ENCODE results near the gene GNPAT.

Gene GNPAT

DNA sequence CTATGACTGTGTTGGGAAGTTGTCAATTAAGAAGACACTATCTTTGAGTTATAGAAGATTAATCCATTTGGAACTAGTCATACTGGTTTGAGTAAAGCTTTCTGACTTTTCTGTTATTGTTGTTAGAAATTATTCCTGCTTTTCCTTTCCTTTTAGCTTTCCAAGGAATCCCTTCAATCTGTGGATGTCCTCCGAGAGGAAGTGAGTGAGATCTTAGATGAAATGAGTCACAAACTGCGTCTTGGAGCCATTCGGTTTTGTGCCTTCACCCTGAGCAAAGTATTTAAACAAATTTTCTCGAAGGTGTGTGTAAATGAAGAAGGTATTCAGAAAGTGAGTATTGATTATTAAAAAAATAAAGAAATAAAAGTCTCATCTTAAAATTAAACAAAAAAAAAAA lies 19.3 kb downstream of the GNPAT start:
- DNase-seq = no peak

DNA sequence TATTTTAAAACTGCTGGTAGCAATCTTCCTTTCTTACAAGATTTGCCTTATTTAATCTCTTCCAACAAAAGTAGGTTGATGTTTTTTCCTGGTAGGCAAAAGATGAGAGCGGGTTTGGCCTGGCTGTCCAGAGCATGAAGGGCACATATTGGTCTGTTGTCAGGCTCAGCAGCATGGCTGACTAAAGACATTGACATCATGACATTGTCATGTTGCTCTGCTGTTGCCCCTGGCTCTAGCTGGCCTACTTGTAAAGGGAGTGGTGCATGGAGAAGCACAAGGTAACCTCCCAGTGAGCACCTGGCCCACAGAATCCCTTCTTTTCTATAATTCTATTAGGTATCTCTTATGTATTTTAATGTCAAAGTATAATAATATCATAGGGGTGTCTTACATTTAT lies 23.6 kb downstream of the GNPAT start:
- DNase-seq = no peak

DNA sequence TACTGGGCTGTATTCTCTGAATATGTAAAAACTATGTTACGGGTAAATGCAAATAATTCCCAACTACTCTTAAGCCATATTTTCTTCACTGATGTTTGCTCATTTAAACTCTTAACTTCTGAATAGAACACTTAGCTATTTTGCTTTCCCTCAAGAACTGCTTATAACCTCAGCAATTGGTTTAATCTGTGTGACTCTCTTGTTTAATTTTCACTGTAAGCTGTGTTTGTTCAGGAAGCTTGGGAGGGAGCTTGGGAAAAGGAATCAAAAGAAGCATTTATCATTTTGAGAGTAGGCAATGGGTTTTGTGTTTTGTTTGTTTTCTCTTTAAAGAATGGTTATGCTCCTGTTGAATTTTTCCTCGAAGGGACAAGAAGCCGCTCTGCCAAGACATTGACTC lies 24.4 kb downstream of the GNPAT start:
- DNase-seq = no peak

DNA sequence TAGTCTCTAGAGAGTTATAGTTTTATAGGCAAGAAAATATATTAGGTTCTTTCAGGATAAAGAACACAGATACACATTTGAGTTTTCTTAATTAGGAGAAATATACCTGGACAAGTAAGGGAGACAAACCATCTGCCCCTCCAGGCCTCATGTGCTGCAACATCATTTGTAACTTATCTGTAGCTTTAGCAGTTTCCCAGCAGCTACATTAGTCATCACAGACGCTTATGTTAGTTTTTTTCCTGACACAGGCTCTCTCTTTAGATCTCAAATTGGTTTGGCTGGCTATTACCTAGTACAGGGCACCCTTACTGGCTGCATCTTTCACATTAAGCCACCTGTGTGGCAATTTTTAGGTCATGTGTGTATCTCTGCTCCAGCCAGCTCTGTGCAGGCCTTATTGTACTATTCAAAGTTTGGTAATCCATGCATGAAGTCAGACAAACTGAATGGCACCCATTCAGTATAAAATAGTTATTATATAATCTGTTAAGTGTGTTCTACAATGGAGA lies 25.9 kb downstream of the GNPAT start:
- DNase-seq = no peak

DNA sequence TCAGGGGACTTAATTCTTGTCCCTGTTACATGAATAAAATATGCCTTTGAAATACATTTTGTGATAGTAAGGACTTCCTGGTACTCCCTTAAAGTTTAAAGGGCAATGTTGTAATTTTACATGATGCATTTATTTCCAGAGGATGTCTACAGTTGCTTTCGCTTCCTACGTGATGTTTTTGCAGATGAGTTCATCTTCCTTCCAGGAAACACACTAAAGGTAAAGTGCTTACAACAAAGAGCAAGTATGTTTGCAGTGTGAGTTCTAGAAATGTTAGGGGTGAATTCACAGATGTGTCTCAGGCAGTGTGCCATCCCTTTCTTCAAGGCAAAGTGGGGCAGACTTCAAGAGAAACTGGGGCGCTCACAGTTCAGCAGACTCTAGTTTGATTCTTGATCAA lies 31.2 kb downstream of the GNPAT start:
- no peak for DNase-seq

DNA sequence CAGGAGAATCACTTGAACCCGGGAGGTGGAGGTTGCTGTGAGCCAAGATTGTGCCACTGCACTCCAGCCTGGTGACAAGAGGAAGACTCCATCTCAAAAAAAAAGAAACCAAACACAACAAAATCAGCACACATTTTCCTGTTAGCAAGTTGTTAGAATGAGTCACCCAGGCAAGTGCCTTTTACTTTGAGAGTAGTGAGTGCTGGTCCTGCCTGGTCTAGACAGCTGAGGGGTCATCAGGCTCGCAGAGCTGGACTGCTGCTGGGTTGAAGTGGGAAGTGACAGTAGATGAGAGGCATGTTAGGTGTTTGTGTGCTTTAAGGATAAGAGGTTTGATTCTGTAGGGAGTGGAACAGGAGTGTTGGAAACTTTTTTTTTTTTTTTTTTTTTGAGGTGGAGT lies 31.9 kb downstream of the GNPAT start:
- DNase-seq = no peak

DNA sequence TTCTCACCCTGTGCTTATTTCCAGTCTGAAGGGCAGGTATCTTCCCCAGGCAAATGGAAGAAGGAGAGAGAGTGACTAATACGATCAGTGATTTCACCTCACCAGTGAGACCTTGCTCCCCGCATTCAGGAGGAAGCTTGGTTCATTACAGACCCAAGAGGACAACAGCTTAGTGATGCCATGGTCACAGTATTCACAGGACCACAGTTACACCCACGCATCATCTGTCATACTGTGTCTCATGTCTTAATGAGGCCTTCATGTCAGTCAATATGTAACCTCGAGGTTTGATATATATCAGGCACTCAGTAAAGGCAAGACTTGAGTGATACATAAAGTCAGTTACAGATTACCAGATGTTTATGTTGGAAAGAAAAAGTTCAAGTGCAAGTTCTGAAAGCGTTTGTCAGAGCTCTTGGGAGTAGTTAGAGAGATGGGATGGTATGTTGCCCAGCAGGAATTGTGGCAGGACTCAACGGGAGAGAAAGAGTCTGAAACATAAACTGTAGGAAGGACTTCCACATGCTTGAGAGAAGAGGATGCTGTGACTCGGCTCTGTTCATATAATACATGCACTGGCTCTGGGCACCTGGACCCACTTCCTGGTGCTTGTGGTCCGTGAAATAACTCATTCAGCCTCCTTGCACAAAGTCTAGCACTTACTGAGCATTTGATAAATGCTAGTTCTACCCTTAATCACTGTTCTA lies 33.3 kb downstream of the GNPAT start:
- no peak for DNase-seq

DNA sequence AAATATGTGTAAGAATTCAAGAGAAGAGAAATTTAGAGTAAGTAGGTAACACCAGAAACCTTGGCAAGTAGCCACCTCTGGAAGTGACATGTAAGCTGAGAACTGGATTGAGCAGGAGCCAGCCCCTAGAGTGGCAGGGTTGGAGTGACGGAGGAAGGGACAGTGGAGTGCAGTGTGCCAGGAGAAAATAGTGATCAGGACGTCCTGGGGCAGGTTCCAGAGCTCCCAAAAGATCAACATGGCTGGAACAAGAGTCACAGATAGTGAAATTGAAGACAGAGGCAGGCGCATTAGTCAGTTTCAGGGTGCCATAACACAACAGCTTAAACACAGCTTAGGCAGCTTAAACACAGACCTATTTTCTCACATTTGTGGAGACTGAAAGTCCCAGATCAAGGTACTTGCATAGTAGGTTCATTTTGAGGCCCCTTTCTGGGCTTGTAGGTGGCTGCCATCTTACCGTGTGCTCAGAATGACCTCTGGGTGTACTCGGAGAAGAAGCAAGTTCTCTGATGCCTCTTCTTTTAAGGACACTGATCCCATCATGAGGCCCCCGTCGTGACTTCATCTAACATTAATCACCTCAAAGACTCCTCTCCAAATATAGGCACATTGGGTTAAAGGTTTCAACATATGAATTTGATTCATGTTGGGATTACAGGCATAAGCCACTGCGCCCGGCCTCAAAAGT lies 37.2 kb downstream of the GNPAT start:
- DNase-seq = no peak

DNA sequence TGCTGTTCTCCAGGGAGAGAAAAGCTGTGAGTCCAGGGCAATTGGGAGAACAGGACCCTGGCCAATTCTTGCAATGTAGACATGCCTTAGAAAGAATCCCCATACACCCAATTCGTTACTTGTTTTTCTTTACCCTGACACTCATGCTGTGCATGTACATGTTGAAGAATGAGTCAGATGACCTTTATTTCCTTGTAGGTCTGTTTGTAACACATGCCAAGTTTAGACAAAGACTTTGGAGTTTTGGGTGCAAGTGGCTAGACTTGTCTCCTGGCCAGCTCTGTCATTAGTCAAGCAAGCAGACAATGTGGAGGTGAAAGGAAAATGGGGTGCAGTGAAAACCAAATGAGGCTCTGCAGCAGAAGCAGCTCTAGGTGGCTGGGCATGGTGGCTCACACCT lies 38.1 kb downstream of the GNPAT start:
- no peak for DNase-seq

DNA sequence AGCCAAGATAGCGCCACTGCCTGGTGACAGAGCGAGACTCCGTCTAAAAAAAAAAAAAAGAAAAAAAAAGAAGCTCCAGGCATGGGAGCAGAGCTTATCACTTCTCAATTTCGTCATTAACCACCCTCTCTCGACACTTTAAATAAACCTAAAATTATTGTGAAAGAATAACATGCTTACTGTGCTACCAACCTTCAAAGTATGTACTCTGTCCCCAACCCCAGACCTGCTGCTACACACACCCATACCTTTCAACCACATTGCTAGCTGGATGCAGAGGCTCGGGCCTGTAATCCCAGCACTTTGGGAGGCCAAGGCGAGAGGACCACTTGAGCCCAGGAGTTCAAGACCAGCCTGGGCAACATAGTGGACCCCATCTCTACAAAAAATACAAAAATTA lies 38.7 kb downstream of the GNPAT start:
- no peak for DNase-seq

DNA sequence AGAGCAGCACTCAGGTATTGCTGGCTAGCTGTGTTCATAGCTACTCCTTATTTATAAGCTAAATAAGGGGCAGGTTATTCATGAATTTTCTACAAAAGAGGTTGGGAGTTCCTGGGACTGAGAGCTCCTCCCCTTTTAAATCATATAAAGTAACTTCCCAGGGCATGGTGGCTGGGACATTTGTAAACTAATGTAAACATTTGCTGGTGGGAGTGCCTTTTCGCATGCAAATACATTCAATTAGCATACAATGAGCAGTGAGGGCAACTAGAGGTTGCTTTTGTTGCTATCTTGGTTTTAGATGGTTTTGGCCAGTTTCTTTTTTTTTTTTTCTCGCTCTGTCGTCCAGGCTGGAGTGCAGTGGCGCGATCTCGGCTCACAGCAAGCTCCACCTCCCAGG lies 43.4 kb downstream of the GNPAT start:
- no peak for DNase-seq

DNA sequence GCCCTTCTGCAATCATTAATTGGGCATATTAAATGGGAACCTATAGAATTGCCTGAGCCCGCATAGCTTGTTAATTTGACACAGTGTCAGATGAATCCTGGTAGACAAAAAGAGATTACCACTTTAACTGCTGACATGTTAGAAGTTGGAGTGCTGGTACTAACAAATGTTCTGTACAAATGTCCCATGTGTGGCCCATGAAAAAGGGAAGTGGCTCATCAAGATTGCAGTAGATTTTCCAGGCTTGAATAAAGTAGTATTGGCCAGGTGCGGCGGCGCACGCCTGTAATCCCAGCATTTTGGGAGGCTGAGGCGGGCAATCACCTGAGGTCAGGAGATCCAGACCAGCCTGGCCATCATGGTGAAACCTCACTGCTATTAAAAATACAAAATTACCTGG lies 45.6 kb downstream of the GNPAT start:
- DNase-seq = no peak

DNA sequence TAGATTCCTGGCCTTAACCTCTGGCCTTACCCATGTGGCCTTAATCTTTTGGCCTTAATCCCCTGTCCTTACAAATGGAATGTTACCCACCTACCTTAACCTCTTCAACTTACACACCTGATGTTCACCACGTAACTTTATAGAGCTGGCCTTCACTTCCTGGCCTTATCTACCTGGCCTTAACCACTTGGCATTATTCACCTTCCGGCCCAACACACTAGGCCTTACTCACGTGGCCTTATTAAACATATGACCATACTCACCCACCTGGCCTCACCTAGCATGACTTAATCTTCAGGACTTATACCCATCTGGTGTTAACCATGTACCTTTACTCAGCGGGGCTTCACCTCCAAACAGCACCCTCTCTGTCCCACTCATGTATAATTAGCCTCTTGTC lies 54.9 kb downstream of the GNPAT start:
- no peak for DNase-seq

DNA sequence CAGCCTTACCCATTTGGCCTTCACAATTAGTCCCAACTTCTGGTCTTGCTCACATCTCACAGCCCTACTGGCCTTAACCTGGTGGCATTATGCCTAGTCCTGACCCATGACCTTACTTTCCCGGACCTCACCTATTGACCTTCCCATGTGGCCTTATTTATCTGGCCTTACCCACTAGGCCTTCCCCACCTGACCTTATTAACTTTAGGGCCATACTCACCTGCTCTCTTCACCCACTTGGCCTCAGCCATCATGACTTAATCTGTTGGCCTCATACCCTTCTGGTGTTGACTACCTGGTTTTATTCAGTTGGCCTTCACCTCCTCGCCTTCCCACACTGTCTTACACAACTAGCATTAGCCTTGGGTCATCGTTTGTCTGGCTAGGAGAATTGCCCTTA lies 61.0 kb downstream of the GNPAT start:
- no peak for DNase-seq

DNA sequence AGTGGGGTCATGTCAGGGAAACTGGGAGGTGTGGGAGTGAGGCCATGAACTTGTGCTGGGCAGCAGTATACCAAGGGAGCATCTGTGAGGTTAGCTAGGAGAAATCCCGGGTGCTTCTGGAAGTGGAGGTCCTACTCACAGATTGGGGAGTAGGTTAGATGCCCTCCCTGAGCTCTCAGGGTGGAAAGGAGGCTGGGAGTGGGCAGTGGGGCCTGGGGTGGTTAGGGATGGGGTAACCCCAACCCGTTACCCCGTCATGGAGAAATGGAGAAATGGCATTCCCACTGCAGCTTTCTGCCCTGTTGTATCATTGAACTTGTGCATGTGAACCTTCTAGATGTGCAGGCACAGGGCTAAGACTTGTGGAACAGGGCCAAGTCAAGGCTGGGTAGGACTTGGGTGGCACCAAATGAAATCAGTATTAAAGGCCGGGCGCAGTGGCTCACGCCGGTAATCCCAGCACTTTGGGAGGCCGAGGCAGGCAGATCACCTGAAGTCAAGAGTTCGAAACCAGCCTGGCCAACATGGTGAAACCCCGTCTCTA lies 69.5 kb downstream of the GNPAT start:
- DNase-seq = no peak

DNA sequence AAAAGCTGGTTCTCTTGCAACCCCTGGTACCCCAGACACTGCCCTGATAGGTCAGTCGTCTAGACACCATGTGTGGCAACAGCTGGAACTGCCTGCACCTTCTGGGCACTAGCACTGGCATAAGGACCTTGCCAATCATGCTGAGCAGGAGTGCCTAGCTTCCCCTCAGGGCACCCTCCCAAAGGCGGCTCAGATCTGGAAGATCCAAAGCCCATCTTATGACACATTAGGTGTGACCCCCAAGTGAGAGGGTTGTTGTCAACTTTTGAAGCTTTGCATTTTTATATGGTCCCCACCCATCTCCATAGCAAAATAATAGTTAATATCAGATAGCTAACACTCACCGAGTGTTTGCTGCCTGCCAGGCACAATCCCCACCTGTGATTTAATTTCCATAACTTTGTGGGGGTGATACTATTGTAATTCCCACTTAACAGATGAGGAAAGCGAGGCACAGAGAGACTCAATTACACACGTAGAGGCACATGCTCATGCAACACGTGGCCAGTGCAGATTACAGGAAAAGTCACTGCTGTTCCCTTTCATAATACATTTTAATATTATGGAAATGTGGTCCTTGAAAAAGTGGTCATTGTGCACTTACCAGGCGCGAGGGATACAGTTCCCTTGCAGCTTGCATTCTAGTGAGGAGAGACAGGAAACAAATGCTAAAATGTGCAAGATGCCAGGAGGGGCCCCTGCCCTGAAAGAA lies 70.9 kb downstream of the GNPAT start:
- no peak for DNase-seq

DNA sequence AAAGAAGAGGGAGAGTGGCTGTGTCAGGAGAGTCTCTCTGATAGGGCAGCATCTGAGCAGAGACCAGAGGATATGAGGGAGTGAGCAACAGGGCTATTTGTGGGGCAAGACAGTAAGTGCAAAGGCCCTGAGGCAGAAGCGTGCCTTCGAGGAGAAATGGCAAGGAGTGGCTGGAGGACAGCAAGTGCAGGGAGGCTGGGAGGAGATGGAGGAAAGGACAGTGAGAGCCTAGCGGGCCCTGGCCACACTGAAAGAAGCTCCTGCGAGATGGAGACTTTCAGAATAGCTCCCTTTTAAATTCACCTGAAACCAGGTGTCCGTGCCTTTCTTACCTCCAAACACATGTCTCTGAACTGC lies 71.4 kb downstream of the GNPAT start:
- no peak for DNase-seq

DNA sequence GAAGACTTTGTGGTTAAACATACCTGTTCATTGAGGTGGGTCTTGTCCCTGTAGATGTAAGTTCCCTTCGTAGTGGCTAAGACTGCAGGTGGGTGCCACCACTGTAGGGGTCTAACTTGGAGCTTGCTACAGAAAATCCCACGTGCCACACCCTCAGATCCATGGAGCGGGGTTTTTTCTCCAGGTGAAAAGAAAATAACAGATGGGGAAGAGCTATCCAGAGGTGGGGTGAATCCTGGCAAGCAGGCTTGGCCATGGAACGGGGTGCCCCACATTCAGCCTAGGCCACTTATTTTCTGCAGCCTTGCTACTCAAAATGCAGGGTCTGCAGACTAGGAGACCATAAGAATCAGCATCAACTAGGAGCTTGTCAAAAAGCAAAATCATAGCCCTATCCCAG lies 72.6 kb downstream of the GNPAT start:
- DNase-seq = no peak

DNA sequence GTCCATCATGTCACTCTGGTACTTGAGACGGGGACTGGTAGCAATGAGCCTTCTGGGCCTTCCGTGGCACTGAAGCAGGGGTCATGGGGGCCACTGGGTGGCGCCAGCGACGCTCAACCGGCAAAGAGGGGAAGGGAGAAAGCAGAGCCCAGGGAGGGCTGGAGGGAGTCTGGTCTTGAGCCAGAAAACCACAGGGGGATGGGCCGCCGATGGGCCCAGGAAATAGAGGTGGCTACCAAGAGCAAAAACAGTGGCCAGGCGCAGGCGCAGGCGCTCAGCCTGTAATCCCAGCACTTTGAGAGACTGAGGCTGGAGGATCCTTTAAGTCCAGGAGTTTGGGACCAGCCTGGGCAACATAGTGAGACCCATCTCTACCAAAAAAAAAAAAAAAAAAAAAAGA lies 74.9 kb downstream of the GNPAT start:
- DNase-seq = peak; percentile 39

DNA sequence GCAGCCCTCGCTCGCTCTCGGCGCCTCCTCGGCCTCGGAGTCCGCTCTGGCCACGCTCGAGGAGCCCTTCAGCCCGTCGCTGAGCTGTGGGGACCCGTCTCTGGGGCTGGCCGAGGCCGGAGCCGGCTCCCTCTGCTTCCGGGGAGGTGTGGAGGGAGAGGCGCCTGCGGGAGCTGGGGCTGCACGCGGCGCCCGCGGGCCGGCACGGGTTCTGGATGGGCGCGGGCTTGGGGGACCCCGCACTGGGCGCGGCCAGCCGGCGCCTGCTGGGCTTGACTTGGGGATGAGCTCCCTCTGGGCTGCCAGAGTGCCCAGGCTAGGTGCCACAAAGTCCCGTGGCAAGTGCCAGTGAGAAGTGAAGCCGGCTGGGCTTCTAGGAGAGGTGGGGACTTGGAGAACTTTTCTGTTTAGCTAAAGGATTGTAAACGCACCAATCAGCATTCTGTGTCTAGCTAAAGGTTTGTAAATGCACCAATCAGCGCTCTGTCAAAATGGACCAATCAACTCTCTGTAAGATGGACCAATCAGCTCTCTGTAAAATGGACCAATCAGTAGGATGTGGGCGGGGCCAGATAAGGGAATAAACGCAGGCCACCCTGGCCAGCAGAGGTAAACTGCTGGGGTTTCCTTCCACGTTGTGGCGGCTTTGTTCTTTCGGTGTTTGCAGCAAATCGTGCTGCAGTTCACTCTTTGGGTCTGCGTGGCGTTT lies 76.4 kb downstream of the GNPAT start:
- no peak for DNase-seq

DNA sequence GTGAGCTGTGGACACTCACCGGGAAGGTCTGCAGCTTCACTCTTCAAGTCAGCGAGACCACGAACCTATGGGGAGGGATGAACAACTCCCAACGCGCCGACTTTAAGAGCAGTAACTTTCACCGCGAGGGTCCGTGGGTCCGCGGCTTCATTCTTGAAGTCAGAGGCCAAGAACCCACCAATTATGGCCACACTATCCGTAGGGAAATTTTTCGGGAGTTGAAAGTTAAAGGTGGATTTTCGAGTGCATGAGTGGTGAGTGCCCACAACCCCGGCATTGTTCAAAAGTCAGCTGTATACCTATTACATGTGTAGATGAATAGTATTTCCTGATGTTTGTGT lies 77.0 kb downstream of the GNPAT start:
- no peak for DNase-seq

DNA sequence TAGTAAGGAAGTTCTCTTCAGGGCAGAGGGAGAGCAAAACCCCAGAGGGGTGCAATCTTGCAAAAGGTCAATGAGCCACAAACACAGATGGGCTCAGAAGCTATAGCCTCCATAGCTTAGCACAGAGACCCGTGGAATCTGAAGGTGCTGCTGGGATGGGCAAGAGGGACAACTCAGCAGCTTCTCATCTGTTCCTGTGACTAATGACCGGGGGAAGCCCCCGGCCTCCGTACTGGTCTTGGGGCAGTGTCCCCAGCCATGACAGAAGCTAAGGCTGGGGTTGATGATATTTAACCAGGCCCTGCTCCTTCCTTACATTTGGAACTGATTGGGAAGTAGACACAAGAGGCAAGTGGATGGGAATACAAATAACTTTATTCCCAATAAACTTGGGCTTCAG lies 77.6 kb downstream of the GNPAT start:
- no peak for DNase-seq

DNA sequence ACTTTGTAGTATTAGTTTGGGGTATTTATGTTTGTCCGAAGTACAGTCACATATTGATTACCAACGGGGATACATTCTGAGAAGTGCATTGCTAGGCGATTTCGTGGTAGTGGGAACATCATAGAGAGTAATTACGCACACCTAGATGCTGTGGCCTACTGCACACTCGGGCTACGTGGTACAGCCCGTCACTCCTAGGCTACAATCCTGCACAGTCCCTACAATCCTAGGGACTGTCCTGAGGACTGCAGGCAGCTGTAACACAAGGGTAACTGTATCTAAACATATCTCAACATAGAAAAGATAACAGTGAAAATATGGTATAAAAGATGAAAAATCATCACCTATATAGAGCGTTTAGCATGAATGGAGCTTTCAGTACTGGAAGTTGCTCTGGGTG lies 78.1 kb downstream of the GNPAT start:
- DNase-seq = no peak
